Right kidney (tissue), 1 donor: ENCODE measurements around the gene ANXA7.
"Not testable (repeated sequence)": the region's sequence is repeated elsewhere in the genome, so short reads cannot be mapped to it uniquely, and the experiment has no call there.

ENCODE experiments used
- DNase-seq: peaks from one replicate; pipeline ENCODE4 v3.0.0-alpha.2; 2016

ANXA7 gene

DNA sequence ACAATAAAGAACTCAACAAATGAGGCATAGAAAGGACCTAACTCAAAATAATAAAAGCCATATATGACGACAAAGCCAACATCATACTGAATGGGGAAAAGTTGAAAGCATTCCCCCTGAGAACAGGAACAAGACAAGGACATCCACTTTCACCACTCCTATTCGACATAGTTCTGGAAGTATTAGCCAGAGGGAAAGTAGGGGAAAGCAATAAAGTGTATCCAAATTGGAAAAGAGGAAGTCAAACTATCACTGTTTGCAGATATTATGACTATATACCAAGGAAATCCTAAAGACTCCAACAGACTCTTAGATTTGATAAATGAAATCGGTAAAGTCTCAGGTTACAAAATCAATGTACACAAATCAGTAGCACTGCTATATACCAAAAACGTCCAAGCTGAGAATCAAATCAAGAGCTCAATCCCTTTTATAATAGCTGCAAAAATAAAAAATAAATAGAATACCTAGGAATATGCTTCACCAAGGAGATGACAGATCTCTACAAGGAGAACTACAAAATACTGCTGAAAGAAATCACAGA, 4.8 kb downstream of the ANXA7 start:
- no peak for DNase-seq

DNA sequence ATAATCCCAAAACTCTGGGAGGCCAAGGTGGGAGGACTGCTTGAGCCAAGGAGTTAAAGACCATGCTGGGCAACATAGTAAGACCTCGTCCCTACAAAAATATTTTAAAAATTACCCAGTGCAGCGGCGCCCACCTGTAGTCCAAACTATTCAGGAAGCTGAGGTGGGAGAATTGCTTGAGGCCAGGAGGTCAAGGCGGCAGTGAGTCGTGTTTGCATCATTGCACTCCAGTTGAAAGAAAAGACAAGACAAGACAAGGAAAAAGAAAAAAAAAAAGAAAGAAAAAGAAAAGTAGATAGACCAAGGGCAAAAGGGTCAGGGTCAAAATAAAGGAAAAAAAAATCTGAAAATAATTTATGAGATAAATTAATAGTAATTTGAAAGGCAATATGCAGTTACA, 5.8 kb downstream of the ANXA7 start:
- no peak for DNase-seq

DNA sequence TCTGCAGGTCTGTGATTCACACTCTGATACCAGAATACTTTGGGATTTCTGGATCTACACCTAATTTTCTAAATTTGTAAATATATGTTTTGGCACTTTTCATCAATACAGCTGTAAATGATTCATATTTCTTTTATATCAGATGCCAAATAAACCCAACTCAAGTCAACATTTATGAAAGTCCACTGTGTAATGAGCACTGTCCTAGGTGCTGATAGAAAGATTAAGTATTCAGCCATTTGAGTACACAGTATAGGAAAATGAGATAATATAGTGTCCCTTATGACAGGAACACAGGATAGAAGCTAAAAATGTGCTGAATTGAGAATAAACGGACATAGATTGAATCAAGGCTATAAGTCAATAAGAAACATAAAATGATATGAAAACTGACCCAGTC, 6.4 kb downstream of the ANXA7 start:
- no peak for DNase-seq

DNA sequence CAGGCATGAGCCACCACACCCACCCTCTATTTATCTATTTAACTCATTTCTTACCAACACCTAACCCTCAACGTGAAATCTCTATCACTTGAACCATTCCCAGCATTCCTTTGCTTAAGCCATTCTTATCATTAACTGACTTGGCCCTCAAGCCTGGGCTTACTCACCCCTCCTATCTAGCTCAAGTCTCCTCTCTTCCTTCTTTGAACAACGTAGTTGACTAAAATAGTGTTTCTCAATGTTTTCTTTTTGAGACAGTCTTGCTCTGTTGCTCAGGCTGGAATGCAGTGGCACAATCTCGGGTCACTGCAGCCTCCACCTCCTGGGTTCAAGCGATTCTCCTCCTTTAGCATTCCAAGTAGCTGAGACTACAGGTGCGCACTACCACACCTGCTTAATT, 7.0 kb downstream of the ANXA7 start:
- no peak for DNase-seq

DNA sequence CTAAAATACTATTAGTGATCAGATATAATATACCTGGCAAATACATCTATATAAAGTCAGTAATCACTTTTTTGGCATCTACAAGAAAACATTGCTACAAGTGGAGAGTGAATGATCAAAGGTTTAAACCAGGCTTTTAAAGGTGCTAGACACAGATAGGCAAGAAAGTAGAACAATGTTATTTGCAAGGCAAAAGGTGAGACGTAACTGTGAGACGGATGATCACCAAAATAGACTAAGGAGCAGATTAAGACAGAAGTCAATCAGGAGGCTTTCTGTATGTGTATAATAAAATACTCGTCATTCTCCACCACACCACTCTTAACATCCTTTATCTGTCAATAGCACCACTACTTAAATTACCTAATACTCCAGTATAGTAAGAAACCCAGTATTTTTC, 8.3 kb downstream of the ANXA7 start:
- DNase-seq: no peak

DNA sequence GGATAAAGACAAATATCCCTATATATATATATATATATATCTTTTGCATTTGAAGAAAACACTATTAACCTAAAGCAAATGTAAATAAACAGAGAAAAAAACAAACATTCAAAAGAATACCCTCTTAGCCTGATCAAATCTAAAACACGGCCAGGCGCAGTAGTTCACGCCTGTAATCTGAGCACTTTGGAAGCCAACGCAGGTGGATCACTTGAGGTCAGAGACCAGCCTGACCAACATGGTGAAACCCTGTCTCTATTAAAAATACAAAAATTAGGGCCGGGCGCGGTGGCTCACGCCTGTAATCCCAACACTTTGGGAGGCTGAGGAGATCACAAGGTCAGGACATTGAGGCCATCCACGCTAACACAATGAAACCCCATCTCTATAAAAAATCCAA, 9.2 kb downstream of the ANXA7 start:
- no peak for DNase-seq

DNA sequence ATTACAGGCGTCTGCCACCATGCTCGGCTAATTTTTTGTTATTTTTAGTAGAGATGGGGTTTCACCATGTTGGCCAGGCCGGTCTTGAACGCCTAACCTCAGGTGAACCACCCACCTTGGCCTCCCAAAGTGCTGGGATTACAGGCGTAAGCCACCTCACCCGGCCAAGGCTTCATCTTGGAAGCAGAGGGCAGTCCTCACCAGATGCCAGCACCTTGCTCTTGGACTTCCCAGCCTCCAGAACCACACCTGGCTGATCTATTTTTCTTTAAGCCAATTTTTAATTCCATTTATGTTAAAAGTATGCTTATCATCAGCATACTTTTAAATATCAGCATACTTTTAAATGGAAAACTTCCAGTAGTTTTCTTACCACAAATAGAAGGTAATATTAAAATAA, 12.2 kb downstream of the ANXA7 start:
- DNase-seq: no peak

DNA sequence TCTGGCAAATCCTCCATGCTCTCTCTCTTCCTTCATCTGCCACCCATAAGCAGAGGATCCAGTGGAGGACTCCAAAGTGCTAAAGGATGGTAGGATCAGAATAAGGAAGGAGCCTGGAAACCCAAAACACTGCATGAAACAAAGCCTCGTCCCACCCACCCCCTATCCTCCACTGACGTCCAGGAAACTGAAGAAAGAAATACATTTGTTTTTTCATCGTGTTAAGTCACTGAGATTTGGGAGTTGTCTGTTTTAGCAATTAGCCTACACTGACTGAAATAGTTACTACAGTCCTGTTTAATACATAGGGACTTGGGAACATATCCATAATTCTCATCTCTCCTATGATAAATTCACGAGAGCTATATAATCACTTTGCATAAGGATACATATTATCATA, 14.8 kb downstream of the ANXA7 start:
- no peak for DNase-seq

DNA sequence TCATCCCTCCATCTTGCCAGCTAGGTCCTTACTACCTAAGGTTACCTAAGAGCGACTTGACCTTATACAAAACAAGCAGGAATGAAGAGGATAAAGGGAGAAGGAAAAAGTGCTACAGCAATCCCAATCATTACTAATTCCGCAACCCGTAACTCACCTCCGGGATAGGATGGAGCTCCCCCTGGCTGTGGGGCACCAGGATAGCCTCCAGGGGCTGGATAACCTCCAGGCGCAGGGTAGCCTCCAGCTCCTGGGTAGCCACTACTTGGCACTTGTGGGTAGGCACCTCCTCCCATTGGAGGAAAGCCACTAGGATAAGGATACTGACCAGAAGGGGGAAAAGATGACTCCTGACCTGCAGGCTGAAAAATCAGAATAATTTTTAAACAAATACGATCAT, 15.8 kb downstream of the ANXA7 start:
- DNase-seq: no peak

DNA sequence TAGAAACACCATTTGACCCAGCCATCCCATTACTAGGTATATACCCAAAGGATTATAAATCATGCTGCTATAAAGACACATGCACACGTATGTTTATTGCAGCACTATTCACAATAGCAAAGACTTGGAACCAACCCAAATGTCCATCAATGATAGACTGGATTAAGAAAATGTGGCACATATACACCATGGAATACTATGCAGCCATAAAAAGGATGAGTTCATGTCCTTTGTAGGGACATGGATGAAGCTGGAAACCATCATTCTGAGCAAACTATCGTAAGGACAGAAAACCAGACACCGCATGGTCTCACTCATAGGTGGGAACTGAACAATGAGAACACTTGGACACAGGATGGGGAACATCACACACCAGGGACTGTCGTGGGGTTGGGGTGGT, 19.5 kb downstream of the ANXA7 start:
- not testable (repeated sequence) for DNase-seq

DNA sequence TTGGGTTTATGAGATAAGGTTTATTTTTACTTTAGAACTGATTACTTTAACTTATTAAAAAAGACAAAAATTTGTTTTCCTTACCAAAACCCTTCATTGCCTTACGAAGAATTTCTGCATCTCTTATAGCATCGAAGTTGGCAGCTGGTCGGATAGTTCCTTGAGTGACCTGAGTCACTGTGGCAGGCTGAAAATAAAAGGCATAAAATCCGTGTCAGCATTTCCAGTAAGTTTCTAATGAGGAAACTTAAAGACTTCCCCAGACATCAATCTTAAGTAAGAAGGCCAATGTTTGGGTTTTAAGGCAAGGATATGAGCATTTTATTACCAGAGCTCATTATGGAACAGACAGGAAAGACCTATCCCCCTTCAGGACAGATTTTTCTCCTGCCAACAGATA, 25.6 kb downstream of the ANXA7 start:
- DNase-seq: no peak

DNA sequence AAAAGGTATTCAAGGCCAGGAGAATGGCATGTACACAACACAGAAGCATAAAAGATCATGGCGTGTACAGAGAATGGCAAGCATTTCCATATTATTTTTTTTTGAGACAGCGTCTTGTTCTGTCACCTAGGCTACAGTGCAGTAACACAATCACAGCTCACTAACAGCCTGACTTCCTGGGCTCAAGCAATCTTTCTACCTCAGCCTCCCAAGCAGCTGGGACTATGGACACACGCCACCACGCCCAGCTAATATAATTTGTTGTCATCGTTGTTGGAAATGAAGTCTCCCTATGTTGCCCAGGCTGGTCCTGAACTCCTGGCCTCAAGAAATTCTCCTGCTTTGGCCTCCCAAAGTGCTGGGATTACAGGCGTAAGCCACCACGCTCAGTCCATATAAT, 27.3 kb downstream of the ANXA7 start:
- no peak for DNase-seq

DNA sequence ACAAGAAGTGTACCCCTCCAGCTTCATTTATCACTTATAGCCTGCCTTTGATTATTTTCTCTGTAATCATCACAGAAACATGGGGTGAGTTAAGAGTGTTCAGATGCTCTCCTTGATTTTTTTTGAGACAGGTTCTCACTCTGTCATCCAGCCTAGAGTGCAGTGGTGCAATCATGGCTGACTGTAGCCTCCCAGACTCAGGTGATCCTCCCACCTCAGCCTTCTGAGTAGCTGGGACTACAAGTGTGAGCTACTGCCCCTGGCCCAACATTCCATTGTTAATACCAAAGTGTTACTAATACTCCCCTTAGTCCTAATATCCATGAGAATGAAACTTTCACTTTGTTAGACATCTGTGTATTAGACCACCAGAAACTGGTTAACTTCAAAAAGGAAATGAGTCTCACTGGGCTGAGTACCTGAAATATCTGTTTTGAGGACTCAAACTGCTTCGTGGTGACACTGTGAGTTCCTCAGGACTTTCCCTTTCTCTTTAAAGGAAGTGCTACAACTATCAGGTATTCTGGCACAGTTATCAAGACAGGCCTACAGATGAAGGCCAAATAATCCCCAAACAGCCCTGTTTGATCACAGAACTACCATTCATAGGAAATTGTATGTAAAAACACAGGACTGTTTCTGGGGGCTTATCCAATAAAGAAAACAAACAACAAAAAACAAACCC, 34.7 kb downstream of the ANXA7 start:
- DNase-seq: no peak

DNA sequence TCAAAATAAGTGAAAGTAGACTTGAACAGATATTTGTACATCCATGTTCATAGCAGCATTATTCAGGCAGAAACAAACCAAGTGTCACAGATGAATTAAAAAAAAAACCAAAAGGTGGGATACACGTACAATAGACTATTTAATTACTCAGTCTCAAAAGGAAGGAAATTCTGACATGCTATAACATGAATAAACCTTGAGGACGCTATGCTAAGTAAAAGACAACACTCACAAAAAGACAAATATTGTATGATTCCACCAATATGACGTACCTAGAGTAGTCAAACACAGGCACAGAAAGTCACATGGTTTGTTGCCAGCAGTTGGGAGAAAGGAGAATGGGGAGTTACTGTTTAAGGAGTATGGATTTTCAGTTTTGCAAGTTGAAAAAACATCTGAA, 37.2 kb downstream of the ANXA7 start:
- no peak for DNase-seq

DNA sequence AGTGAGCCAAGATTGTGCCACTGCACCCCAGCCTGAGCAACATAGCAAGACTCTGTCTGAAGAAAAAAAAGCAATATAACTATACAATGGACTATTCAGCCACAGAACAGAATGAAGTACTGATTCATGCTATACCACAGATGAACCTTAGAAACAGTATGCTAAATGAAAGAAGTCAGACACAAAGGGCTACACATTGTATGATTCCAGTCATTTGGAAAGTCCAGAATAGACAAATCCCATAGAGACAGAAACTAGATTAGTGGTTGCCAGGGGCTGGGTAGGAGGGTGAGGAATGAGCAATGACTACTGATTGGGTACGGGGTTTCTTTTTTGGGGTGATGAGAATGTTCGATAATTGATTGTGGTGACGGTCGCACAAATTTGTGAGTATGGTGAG, 45.6 kb downstream of the ANXA7 start:
- no peak for DNase-seq

DNA sequence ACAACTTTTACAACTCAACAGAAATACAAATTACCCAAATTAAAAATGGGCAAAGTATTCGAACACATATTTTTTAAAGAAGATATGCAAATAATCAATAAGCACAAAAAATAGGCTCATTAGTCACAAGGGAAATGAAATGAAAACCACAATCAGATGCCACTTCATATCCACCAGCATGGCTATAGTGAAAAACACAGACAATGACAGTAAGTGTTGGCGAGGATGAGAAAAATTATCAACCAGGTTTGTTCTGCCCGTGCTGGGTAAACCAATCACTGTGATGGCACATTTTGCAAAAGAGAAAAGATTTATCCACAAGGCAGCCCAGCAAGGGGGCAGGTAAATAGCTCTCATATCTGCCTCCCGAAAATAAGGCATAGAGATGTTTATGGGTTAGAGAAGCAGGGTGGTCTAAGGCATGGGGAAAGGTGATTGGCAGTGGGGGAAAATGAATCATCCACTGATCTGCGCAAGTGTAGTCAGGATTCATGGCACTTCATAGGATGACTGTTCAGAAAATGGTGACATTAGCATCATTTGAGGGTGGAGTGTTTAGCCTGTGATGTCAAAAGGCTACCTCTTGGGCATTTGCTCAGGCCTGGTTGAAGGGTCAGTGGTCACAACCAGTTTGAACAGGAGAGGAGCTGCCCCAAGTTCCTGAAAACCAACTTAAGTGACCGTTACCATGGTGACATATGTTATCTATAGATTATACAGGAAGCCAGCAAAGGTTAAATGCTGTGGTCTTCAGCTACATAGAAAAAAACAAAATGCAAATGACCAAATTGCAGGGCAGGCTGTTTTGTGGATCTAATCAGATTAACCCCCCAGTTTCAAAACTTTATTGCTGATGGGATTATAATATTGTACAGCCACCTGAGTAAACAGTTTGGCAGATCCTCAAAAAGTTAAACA, 47.2 kb downstream of the ANXA7 start:
- DNase-seq: no peak

DNA sequence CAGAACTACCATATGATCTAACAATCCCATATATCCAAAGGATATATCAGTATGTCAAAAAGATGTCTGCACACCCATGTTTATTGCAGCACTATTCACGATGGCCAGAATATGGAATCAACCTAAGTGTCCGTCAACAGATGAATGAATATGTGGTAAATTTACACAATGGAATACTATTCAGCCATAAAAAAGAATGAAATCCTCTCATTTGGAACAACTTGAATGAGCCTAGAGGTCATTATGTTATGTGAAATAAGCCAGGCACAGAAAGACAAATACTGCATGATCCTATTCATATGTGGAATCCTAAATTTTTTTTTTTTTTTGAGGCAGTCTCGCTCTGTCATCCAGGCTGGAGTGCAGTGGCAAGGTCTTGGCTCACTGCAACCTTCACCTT, 48.9 kb downstream of the ANXA7 start:
- no peak for DNase-seq

DNA sequence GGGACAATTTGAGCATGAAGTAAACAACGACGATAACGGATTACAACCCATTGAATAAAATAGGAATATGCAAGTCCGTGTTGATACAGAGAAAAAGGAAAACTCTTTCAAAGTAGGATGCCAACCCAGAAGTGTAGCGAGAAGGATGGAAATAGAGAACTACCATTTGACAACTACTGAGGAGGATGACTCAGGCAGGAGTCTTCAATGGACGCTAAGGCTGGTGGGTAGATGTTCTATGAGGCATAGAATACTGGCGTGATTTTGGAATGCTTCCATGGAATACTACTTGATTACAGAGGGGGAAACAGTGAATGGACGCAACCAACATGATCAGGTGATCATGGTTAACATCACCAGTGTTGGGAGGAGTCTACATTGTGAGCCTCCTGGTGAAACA, 54.4 kb downstream of the ANXA7 start:
- DNase-seq: no peak

DNA sequence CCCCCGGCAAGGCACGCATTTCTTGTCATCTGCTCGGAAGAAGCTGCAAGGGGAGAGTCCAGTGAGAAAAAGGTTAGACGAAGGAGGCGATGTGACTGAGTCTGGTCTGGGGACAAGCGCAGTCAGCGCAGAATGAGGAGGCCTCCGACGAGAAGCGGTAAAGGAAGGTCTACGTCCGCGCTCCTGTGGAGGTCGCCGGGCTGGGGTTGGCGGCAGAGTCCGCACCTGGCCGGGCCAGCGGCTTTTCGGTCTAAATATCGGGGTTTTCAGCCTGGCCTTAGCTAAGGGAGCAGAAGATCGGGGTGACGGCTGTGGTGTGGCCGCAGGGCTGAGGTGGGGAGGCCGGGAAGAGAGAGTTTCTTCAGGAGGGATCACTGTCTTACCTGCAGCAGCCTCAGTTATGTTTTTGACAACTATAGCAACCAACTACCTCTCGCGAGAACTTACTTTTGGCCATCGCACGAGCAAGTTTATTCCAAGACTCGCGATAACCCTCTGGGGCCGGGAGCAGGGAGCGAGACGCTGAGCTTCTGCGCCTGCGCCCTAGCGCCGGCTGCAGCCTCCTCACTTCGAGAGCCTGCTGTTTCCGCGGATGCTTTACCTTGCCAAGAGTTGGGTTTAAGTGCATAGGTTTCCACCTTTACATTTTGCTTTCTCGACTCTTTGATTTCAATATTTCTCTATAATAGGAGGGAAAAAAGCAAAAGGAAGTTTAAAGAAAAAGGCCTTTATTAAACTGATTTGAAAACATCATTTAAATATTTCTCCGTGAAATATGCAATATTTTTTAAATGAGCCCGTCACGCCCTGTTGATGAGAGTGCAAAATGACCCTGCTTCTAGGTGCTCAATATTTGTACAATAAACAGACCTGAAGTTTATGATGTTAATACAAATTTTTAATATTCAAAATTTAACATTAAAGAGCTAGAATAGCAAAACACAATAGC, 55.3 kb downstream of the ANXA7 start, which contains the start of gene CFAP70:
CFAP70 (minus strand) TSS at position 534 of the 949 bp plus-strand sequence. CDS start 4,068 bp downstream, outside the sequence.
- DNase-seq: peak; percentile 93

DNA sequence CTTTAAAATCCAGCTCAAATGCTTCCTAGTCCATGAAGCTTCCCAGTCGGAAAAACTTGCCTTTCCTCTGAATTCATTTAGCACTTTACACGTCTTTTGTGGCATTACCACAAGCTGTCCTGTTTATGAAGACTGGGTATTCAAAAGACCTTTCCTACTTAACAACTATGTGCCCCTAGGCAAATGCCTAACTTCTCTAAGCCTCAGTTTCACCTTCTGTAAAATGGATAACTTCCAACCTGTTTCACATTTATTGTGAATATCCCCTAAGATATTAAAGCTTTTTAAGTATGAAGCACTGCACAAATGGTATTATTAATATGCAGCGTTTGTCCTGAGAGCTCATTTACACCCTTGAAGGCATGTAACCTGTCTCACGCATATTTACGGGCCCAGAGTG, 56.0 kb downstream of the ANXA7 start:
- no peak for DNase-seq

DNA sequence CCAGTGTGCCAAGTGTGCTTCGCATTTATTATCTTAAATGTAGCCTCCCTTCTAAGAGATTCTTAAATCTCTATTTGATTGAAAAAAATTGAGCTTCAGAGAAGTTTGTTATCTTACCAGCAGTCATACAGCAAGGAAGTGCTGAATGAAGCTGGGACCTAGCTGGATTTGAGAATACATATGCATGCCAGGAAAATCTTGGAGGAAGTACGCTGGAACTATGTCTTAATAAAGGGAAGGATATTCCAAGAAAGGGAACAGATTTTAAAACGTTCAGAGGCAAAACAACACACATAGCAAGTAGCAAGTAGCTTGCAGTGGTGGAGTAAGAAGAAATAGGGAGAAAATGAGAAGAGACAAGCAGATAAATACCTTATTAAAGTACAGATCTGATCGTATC, 56.7 kb downstream of the ANXA7 start:
- no peak for DNase-seq

DNA sequence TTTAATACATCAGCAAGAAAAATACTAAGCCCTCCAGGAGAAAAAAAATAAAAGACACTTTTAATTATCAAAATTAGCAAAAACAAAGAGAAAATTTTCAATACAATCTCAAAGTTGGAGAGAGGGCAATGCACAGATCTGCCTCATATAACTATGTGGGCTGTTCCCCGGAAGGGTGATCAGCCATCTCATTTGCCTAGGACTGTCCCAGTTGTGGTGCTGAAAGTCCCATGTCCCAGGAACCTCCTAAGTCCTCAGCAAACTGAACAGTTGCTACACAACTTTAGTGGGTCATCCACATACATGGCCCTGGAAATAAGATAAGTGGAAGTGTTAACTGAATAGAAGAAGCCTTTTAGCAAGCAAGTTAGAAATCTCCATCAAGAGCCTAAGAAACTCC, 69.6 kb downstream of the ANXA7 start:
- no peak for DNase-seq
